Measurements from ENCODE around the gene ARAP2. TPM values are rescaled to one million over a fixed set of nuclear protein-coding genes. Genes with fewer than 3 reads are reported as not detected.

ARAP2 gene
- total RNA-seq, 1 experiment from 2014 or later = 1.7 TPM

GRCh38 chr4:36213977-36214376 lies 30.3 kb downstream of the ARAP2 start:
- Histone ChIP-seq H3K36me3 (replicated peaks; ENCODE audit: control insufficient read depth, insufficient read depth, low read length) (no peaks in the 10 kb centered on the region), H3K27me3 (ENCODE audit: control insufficient read depth, insufficient read depth, low read length) (no peaks in the 10 kb centered on the region), H3K4me3 (ENCODE audit: insufficient read depth, low read depth, low read length) (no peak overlapping the region)
- DNase-seq = no peak

GRCh38 chr4:36211084-36211483 lies 33.2 kb downstream of the ARAP2 start:
- Histone ChIP-seq H3K4me3 (ENCODE audit: insufficient read depth, low read depth, low read length) (no peak overlapping the region), H3K36me3 (replicated peaks; ENCODE audit: control insufficient read depth, insufficient read depth, low read length) (no peaks in the 10 kb centered on the region), H3K27me3 (ENCODE audit: control insufficient read depth, insufficient read depth, low read length) (no peaks in the 10 kb centered on the region)
- no peak for DNase-seq

- no peak overlapping the region for H3K4me3 ChIP-seq (ENCODE audit: insufficient read depth, low read depth, low read length)
- H3K27me3 ChIP-seq (ENCODE audit: control insufficient read depth, insufficient read depth, low read length) = no peaks in the 10 kb centered on the region
- no peak for DNase-seq
These were observed 34.2 kb downstream of the ARAP2 start for GRCh38 chr4:36209941-36210649.

GRCh38 chr4:36208893-36209473 lies 35.3 kb downstream of the ARAP2 start:
- no peak overlapping the region for H3K4me3 ChIP-seq (ENCODE audit: insufficient read depth, low read depth, low read length)

More at GRCh38 chr4:36209941-36210649, 34.2 kb downstream of the ARAP2 start:
- no peaks in the 10 kb centered on the region for H3K36me3 ChIP-seq (replicated peaks; ENCODE audit: control insufficient read depth, insufficient read depth, low read length)

GRCh38 chr4:36207831-36208520 lies 36.3 kb downstream of the ARAP2 start:
- no peak for DNase-seq
- Histone ChIP-seq H3K4me3 (ENCODE audit: insufficient read depth, low read depth, low read length) (no peak overlapping the region), H3K27me3 (ENCODE audit: control insufficient read depth, insufficient read depth, low read length) (no peaks in the 10 kb centered on the region), H3K36me3 (replicated peaks; ENCODE audit: control insufficient read depth, insufficient read depth, low read length) (no peaks in the 10 kb centered on the region)

More at GRCh38 chr4:36208893-36209473, 35.3 kb downstream of the ARAP2 start:
- DNase-seq = no peak
- Histone ChIP-seq H3K27me3 (ENCODE audit: control insufficient read depth, insufficient read depth, low read length) (no peaks in the 10 kb centered on the region), H3K36me3 (replicated peaks; ENCODE audit: control insufficient read depth, insufficient read depth, low read length) (no peaks in the 10 kb centered on the region)

- no peaks in the 10 kb centered on the region for H3K27me3 ChIP-seq (ENCODE audit: control insufficient read depth, insufficient read depth, low read length)
- H3K4me3 ChIP-seq (ENCODE audit: insufficient read depth, low read depth, low read length) = no peak overlapping the region
- no peaks in the 10 kb centered on the region for H3K36me3 ChIP-seq (replicated peaks; ENCODE audit: control insufficient read depth, insufficient read depth, low read length)
- no peak for DNase-seq
These were observed 36.9 kb downstream of the ARAP2 start for GRCh38 chr4:36207367-36207766.

GRCh38 chr4:36206603-36207311 lies 37.6 kb downstream of the ARAP2 start:
- Histone ChIP-seq H3K4me3 (ENCODE audit: insufficient read depth, low read depth, low read length) (no peak overlapping the region), H3K27me3 (ENCODE audit: control insufficient read depth, insufficient read depth, low read length) (no peaks in the 10 kb centered on the region), H3K36me3 (replicated peaks; ENCODE audit: control insufficient read depth, insufficient read depth, low read length) (no peaks in the 10 kb centered on the region)
- DNase-seq = no peak

- H3K4me3 ChIP-seq (ENCODE audit: insufficient read depth, low read depth, low read length) = no peak overlapping the region
- no peaks in the 10 kb centered on the region for H3K27me3 ChIP-seq (ENCODE audit: control insufficient read depth, insufficient read depth, low read length)
- DNase-seq = peak; percentile 6
- no peaks in the 10 kb centered on the region for H3K36me3 ChIP-seq (replicated peaks; ENCODE audit: control insufficient read depth, insufficient read depth, low read length)
These were observed 38.3 kb downstream of the ARAP2 start for GRCh38 chr4:36206012-36206411.

- Histone ChIP-seq H3K36me3 (replicated peaks; ENCODE audit: control insufficient read depth, insufficient read depth, low read length) (no peaks in the 10 kb centered on the region), H3K27me3 (ENCODE audit: control insufficient read depth, insufficient read depth, low read length) (no peaks in the 10 kb centered on the region), H3K4me3 (ENCODE audit: insufficient read depth, low read depth, low read length) (no peak overlapping the region)
- DNase-seq = no peak
These were observed 45.5 kb downstream of the ARAP2 start for GRCh38 chr4:36198861-36199260.

GRCh38 chr4:36198068-36198808 lies 46.1 kb downstream of the ARAP2 start:
- no peaks in the 10 kb centered on the region for H3K36me3 ChIP-seq (replicated peaks; ENCODE audit: control insufficient read depth, insufficient read depth, low read length)
- H3K27me3 ChIP-seq (ENCODE audit: control insufficient read depth, insufficient read depth, low read length) = no peaks in the 10 kb centered on the region
- DNase-seq = no peak
- no peak overlapping the region for H3K4me3 ChIP-seq (ENCODE audit: insufficient read depth, low read depth, low read length)

GRCh38 chr4:36197501-36197900 lies 46.8 kb downstream of the ARAP2 start:
- H3K36me3 ChIP-seq (replicated peaks; ENCODE audit: control insufficient read depth, insufficient read depth, low read length) = no peaks in the 10 kb centered on the region
- no peak for DNase-seq
- no peak overlapping the region for H3K4me3 ChIP-seq (ENCODE audit: insufficient read depth, low read depth, low read length)
- no peaks in the 10 kb centered on the region for H3K27me3 ChIP-seq (ENCODE audit: control insufficient read depth, insufficient read depth, low read length)

- no peaks in the 10 kb centered on the region for H3K27me3 ChIP-seq (ENCODE audit: control insufficient read depth, insufficient read depth, low read length)
- no peak for DNase-seq
- H3K36me3 ChIP-seq (replicated peaks; ENCODE audit: control insufficient read depth, insufficient read depth, low read length) = no peaks in the 10 kb centered on the region
- H3K4me3 ChIP-seq (ENCODE audit: insufficient read depth, low read depth, low read length) = no peak overlapping the region
These were observed 48.0 kb downstream of the ARAP2 start for GRCh38 chr4:36196145-36196913.

- H3K27me3 ChIP-seq (ENCODE audit: control insufficient read depth, insufficient read depth, low read length) = no peaks in the 10 kb centered on the region
- no peak overlapping the region for H3K4me3 ChIP-seq (ENCODE audit: insufficient read depth, low read depth, low read length)
- no peaks in the 10 kb centered on the region for H3K36me3 ChIP-seq (replicated peaks; ENCODE audit: control insufficient read depth, insufficient read depth, low read length)
- no peak for DNase-seq
These were observed 51.4 kb downstream of the ARAP2 start for GRCh38 chr4:36192922-36193321.

Data from H7 (cell line).